Mesendoderm (in vitro differentiated cells): Measurements from ENCODE around the gene PI4KA.

Experiments used
- DNase-seq: peaks from one replicate; pipeline ENCODE4 v3.0.0; 2013
- H2AK5ac ChIP-seq: 2 replicates; pipeline ENCODE4 v1.6.1; 2013; ENCODE audit warnings: low read length, inconsistent platforms
- H2BK120ac ChIP-seq: 2 replicates; pipeline ENCODE4 v1.6.1; 2013; ENCODE audit warnings: low read depth, mild to moderate bottlenecking, low read length, moderate library complexity, mixed read lengths
- H2BK15ac ChIP-seq: replicated peaks from 2 replicates; pipeline ENCODE4 v1.6.1; 2013; ENCODE audit warnings: low read depth, mild to moderate bottlenecking, moderate library complexity
- H2BK5ac ChIP-seq: 2 replicates; pipeline ENCODE4 v1.6.1; 2013; ENCODE audit warnings: low read length, inconsistent platforms
- H3K18ac ChIP-seq: 2 replicates; pipeline ENCODE4 v1.6.1; 2013; ENCODE audit warnings: mild to moderate bottlenecking, low read length, mixed read lengths
- H3K23ac ChIP-seq: one replicate; pipeline ENCODE4 v1.6.1; 2013; ENCODE audit warnings: low read length
- H3K27ac ChIP-seq: 2 replicates; pipeline ENCODE4 v1.5.1; 2013; ENCODE audit warnings: low read depth, mild to moderate bottlenecking, inconsistent platforms, low read length, moderate library complexity
- H3K27me3 ChIP-seq: 2 replicates; pipeline ENCODE4 v1.6.1; 2013; ENCODE audit warnings: low read length, control low read depth, mild to moderate bottlenecking, inconsistent platforms; ENCODE audit not compliant: insufficient read depth, poor library complexity
- H3K36me3 ChIP-seq: 2 replicates; pipeline ENCODE4 v1.6.1; 2013; ENCODE audit warnings: low read length, inconsistent platforms; ENCODE audit not compliant: control insufficient read depth, insufficient read depth
- H3K4ac ChIP-seq: one replicate; pipeline ENCODE4 v1.6.1; 2013; ENCODE audit warnings: low read depth, mild to moderate bottlenecking, low read length, moderate library complexity
- H3K4me1 ChIP-seq: 2 replicates; pipeline ENCODE4 v1.6.1; 2013; ENCODE audit warnings: low read depth, low read length, inconsistent platforms; ENCODE audit not compliant: control insufficient read depth
- H3K4me2 ChIP-seq: 2 replicates; pipeline ENCODE4 v1.6.1; 2013; ENCODE audit warnings: low read length
- H3K4me3 ChIP-seq: 2 replicates; pipeline ENCODE4 v1.5.1; 2013; ENCODE audit warnings: mild to moderate bottlenecking, low read length
- H3K56ac ChIP-seq: one replicate; pipeline ENCODE4 v1.6.1; 2013; ENCODE audit warnings: low read length
- H3K79me1 ChIP-seq: 2 replicates; pipeline ENCODE4 v1.6.1; 2013; ENCODE audit warnings: low read length, inconsistent platforms
- H3K79me2 ChIP-seq: 2 replicates; pipeline ENCODE4 v1.6.1; 2013; ENCODE audit warnings: mild to moderate bottlenecking, low read length; ENCODE audit not compliant: control insufficient read depth, insufficient read depth
- H3K9ac ChIP-seq: 2 replicates; pipeline ENCODE4 v1.6.1; 2013; ENCODE audit warnings: low read length, inconsistent platforms
- H4K5ac ChIP-seq: one replicate; pipeline ENCODE4 v1.6.1; 2013; ENCODE audit warnings: low read length
- H4K8ac ChIP-seq: one replicate; pipeline ENCODE4 v1.6.1; 2013; ENCODE audit warnings: low read depth, mild to moderate bottlenecking, control low read depth, low read length, moderate library complexity
- WGBS: extraction: QIAGEN DNeasy Blood & Tissue Kit; methylation state at CpG from one replicate; pipeline ENCODE4 v1.1.7; 2013; ENCODE audit warnings: low lambda C conversion rate, missing lambda C conversion rate; ENCODE audit not compliant: insufficient coverage; ENCODE audit errors: extremely low coverage; 5-methylcytosine and 5-hydroxymethylcytosine counted together

The PI4KA gene

GRCh38 chr22:20796731-20797130, 61.9 kb downstream of the PI4KA start:
- Histone ChIP-seq H4K5ac (no peak overlapping the region), H3K79me1 (no peaks in the 10 kb centered on the region), H3K4ac (no peak overlapping the region), H3K4me2 (no peak overlapping the region), H3K79me2 (no peaks in the 10 kb centered on the region), H3K36me3 (no peaks in the 10 kb centered on the region), H3K18ac (no peak overlapping the region), H3K4me3 (no peak overlapping the region), H3K9ac (no peak overlapping the region), H4K8ac (no peak overlapping the region), H2BK5ac (no peak overlapping the region), H3K23ac (no peak overlapping the region), H3K27me3 (no peaks in the 10 kb centered on the region), H2BK15ac (no peak overlapping the region), H3K27ac (no peak overlapping the region), H2BK120ac (no peak overlapping the region), H3K56ac (no peak overlapping the region), H2AK5ac (no peak overlapping the region), H3K4me1 (peaks cover 4% of the 10 kb centered on the region)
- WGBS = no CpG with 5 or more reads among the region's 8 CpGs
- no peak for DNase-seq

GRCh38 chr22:20794650-20795413, 63.8 kb downstream of the PI4KA start:
- Histone ChIP-seq H3K27me3 (no peaks in the 10 kb centered on the region), H2BK120ac (no peak overlapping the region), H3K56ac (no peak overlapping the region), H3K18ac (no peak overlapping the region), H3K79me1 (no peaks in the 10 kb centered on the region), H3K23ac (no peak overlapping the region), H3K36me3 (no peaks in the 10 kb centered on the region), H3K4me1 (peaks cover 4% of the 10 kb centered on the region), H3K27ac (no peak overlapping the region), H2AK5ac (no peak overlapping the region), H3K79me2 (no peaks in the 10 kb centered on the region), H2BK5ac (no peak overlapping the region), H3K4ac (no peak overlapping the region), H3K4me3 (no peak overlapping the region), H2BK15ac (no peak overlapping the region), H4K5ac (no peak overlapping the region), H3K4me2 (no peak overlapping the region), H4K8ac (no peak overlapping the region), H3K9ac (no peak overlapping the region)
- WGBS = 73% methylated on average over 1 of the region's 7 CpGs
- DNase-seq = no peak

GRCh38 chr22:20793748-20794649, 64.6 kb downstream of the PI4KA start:
- Histone ChIP-seq H2BK15ac (no peak overlapping the region), H3K4ac (no peak overlapping the region), H3K36me3 (no peaks in the 10 kb centered on the region)

GRCh38 chr22:20792966-20793728, 65.5 kb downstream of the PI4KA start:
- Histone ChIP-seq H3K9ac (no peak overlapping the region), H3K79me2 (no peaks in the 10 kb centered on the region), H2BK120ac (no peak overlapping the region), H3K4ac (no peak overlapping the region), H3K56ac (no peak overlapping the region), H3K4me3 (no peak overlapping the region), H3K27ac (no peak overlapping the region), H3K4me2 (no peak overlapping the region), H3K18ac (no peak overlapping the region), H3K23ac (no peak overlapping the region), H2BK5ac (no peak overlapping the region), H4K8ac (no peak overlapping the region), H3K79me1 (no peaks in the 10 kb centered on the region), H4K5ac (no peak overlapping the region), H2BK15ac (no peak overlapping the region), H3K36me3 (no peaks in the 10 kb centered on the region), H3K27me3 (no peaks in the 10 kb centered on the region), H2AK5ac (no peak overlapping the region), H3K4me1 (no peaks in the 10 kb centered on the region)
- DNase-seq = no peak
- WGBS = no CpG with 5 or more reads among the region's 3 CpGs

More at GRCh38 chr22:20793748-20794649, 64.6 kb downstream of the PI4KA start:
- Histone ChIP-seq H4K8ac (no peak overlapping the region), H3K23ac (no peak overlapping the region), H3K4me2 (no peak overlapping the region), H3K4me3 (no peak overlapping the region), H3K56ac (no peak overlapping the region), H3K18ac (no peak overlapping the region), H3K27ac (no peak overlapping the region), H3K27me3 (no peaks in the 10 kb centered on the region), H3K79me2 (no peaks in the 10 kb centered on the region), H2BK5ac (no peak overlapping the region), H2AK5ac (no peak overlapping the region), H3K9ac (no peak overlapping the region), H3K79me1 (no peaks in the 10 kb centered on the region), H2BK120ac (no peak overlapping the region), H4K5ac (no peak overlapping the region), H3K4me1 (no peaks in the 10 kb centered on the region)
- no CpG with 5 or more reads among the region's 13 CpGs for WGBS
- DNase-seq = no peak

GRCh38 chr22:20792221-20792965, 66.2 kb downstream of the PI4KA start:
- Histone ChIP-seq H3K79me1 (no peaks in the 10 kb centered on the region), H3K9ac (no peak overlapping the region), H3K27ac (no peak overlapping the region), H3K56ac (no peak overlapping the region), H3K23ac (no peak overlapping the region), H2BK120ac (no peak overlapping the region), H3K4ac (no peak overlapping the region), H2BK5ac (no peak overlapping the region), H3K27me3 (no peaks in the 10 kb centered on the region), H3K4me3 (no peak overlapping the region), H4K8ac (no peak overlapping the region), H2AK5ac (no peak overlapping the region), H3K79me2 (no peaks in the 10 kb centered on the region), H2BK15ac (no peak overlapping the region), H3K36me3 (no peaks in the 10 kb centered on the region), H3K18ac (no peak overlapping the region), H3K4me2 (no peak overlapping the region), H4K5ac (no peak overlapping the region), H3K4me1 (no peaks in the 10 kb centered on the region)
- no CpG with 5 or more reads among the region's 12 CpGs for WGBS
- no peak for DNase-seq
